ENCODE results near the gene NT5M.
A peak's percentile ranks its signal among the peaks of the same experiment; 100 is the strongest.

Gene NT5M

DNA sequence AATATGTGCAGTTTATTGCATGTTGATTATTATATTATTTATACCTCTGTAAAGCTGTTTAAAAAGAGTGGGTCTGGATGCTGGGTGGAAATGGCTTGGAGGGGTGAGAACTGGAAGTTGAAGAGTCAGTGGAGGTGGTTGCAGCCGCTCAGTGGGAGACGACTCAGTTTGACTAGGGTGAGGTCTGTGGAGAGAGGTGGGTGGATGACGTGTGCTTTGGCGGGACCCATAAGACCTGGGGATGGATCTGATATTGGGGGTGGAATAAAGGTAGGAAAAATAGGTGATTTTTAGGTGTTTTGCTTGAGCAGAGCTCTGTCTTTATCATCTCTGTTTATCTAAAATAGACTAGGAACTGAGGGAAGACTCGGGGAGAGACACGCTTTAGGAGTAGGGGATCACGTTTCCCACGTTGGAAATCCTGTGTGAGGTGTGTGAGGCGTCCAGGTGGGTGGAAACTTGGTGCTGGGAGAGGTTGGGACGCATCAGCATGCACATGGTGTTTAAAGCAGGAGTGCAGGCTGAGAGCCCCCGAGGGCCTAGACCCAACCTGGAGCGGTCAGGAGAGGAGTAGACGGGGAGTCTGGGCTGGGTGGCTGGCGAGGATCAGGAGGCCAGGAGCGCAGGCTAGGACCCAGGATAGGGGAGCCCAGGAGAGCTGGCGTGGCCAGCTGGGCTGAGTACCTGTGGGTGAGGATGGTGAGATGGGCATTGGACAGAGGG is 17.2 kb downstream of the NT5M start:
- no peaks in the 10 kb centered on the region for H3K36me3 Mint-ChIP-seq (ENCODE audit: low read depth)
- no peaks in the 10 kb centered on the region for H3K4me1 Mint-ChIP-seq
- H3K27ac Mint-ChIP-seq: no peak overlapping the region
- H3K9me3 Mint-ChIP-seq: no peaks in the 10 kb centered on the region
- DNase-seq: no peak
- no peak overlapping the region for H3K4me3 Mint-ChIP-seq
- no peak for ATAC-seq
- H3K27me3 Mint-ChIP-seq: no peaks in the 10 kb centered on the region

DNA sequence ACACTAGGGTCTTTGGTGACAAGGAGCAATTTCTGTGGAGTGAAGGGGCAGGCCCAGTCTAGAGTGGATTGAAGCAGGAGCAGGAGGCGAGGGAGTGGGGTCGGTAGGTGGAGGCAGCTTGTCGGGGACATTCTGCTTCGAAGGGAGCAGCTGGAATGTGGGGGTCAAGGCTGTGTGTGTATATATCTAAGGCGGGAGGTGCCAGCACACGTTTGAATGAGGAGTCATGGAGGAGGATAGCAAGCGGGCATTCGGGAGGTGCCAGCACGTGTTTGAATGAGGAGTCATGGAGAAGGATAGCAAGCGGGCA is 17.7 kb downstream of the NT5M start:
- ATAC-seq (no peak), DNase-seq (no peak)
- no peak overlapping the region for H3K27ac Mint-ChIP-seq
- H3K4me3 Mint-ChIP-seq: no peak overlapping the region
- H3K27me3 Mint-ChIP-seq: no peaks in the 10 kb centered on the region
- H3K36me3 Mint-ChIP-seq (ENCODE audit: low read depth): no peaks in the 10 kb centered on the region
- H3K9me3 Mint-ChIP-seq: no peaks in the 10 kb centered on the region
- H3K4me1 Mint-ChIP-seq: no peaks in the 10 kb centered on the region

DNA sequence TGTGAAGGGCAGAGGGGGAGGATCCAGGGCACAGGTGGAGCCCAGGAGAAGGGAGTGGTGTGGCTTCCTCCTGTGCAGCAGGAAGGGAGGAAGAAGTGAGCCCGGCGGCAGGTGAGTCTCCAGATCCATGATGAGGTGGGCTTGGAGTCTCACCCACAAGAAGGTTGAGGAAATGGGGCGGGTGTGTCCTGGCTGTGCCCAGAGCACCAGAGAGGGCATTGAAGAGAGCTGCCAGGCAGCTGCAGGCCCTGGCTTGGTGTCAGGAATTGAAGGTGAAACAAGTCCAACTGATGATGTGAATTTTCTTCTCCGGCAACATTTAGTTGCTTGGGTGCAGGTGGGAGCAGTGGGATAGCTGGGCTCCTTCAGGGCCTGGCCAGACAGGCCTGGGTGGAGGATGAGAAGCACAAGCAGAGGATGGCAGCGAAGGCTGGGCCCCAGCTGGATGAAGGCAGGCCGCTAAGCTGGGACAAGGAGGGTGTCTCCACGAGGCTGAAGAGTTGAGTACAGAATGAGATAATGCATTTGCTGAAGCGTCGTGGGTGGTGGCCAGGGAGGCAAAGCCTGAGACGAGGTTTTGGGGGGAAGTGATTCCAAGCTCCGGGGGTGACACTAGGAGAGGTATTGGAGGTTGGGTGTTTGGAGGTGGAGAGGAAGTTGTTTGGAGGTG is 18.3 kb downstream of the NT5M start:
- H3K27ac Mint-ChIP-seq: no peak overlapping the region
- no peaks in the 10 kb centered on the region for H3K9me3 Mint-ChIP-seq
- no peaks in the 10 kb centered on the region for H3K4me1 Mint-ChIP-seq
- no peak for DNase-seq
- no peaks in the 10 kb centered on the region for H3K27me3 Mint-ChIP-seq
- no peak overlapping the region for H3K4me3 Mint-ChIP-seq
- no peaks in the 10 kb centered on the region for H3K36me3 Mint-ChIP-seq (ENCODE audit: low read depth)
- no peak for ATAC-seq

DNA sequence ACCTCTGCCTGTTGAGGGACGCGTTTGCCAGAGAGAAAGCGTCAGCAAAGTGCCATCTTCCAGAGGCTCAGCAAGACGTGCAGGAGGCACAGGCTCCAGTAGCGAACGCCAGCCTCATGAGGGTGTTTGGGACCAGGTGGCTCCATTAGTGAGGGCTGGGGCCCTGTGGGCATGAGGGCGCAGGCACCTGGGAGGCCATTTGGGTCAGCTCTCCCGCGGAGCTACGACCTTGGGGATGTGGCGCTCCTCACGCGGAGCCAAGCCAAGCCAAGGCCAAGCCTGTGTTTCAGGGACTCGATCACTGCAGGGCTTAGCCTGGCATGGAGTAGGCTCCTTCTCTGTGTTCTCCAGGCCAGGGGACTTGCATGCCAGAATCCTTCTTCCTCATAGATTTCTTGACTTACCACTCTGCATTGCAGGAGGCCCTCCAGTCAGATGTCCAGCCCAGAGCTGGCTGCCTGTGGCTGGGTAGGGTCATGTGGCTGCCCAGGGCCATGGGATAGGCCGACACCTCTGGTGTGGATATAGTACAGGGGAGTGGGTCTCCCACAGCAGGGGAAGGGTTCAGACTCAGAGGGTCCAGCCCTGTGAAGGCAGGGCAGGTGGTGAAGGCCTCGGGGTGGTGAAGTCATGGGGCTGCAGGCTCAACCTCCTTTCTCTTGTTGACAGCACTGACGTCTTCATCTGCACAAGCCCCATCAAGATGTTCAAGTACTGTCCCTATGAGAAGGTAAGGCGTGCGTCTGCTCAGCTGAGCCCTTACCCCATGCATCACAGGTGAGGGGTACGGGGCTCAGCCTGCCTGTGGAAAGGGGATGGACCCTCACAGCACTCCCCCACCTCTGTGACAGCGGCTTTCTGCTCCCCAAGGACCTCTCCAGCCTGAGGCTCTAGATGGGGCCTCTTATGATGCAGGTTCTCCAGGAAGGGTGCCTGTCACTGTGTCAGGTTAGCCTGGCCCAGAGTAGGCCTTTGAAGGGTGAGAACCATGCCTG is 19.6 kb downstream of the NT5M start:
- no peaks in the 10 kb centered on the region for H3K27me3 Mint-ChIP-seq
- H3K9me3 Mint-ChIP-seq: no peaks in the 10 kb centered on the region
- no peak overlapping the region for H3K4me3 Mint-ChIP-seq
- no peak overlapping the region for H3K27ac Mint-ChIP-seq
- DNase-seq: no peak
- ATAC-seq: peak; percentile 33
- H3K4me1 Mint-ChIP-seq: no peaks in the 10 kb centered on the region
- no peaks in the 10 kb centered on the region for H3K36me3 Mint-ChIP-seq (ENCODE audit: low read depth)

DNA sequence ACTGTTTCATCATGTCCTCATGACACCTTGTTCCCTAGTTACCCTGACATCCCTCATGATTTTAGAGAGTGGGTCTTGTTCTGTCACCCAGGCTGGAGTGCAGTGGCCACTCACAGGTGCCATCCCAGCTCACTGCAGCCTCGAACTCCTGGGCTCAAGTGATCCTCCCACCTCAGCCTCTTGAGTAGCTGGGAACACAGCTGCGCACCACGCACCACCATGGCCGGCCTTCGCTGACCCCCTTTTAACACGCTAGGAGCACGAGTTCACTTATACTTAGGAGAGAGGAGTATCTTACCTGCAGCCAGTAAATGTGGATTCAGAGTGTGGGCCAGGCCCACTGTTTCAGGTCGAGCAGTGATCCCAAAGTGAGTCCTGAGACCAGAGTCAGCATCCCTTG is 21.4 kb downstream of the NT5M start:
- ATAC-seq (no peak), DNase-seq (no peak)

DNA sequence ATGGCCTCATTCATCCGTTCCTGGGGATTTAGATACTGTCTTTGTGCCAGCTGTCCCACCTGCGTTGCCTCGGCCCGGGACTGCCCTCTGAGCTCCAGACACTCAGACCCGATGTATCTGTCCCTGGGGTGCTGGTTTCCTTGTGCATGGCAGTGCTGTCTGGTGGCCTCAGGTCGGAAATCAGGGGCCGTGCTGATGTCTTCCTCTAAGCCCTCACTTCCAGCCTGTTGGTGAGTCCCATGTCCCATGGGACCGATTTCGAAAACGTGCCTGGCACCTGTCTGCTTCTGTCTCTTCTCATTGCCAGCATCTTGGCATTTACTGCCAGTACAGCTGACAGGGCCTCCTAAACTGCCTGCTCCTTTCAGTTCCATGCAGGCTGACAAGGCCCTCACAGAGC is 22.1 kb downstream of the NT5M start:
- ATAC-seq (no peak), DNase-seq (no peak)
- H3K27me3 Mint-ChIP-seq: no peaks in the 10 kb centered on the region
- H3K27ac Mint-ChIP-seq: no peak overlapping the region
- H3K4me3 Mint-ChIP-seq: no peak overlapping the region
- no peaks in the 10 kb centered on the region for H3K36me3 Mint-ChIP-seq (ENCODE audit: low read depth)
- no peaks in the 10 kb centered on the region for H3K9me3 Mint-ChIP-seq
- H3K4me1 Mint-ChIP-seq: no peaks in the 10 kb centered on the region

More for the DNA sequence above, 21.4 kb downstream of the NT5M start:
- Mint-ChIP-seq H3K36me3 (ENCODE audit: low read depth) (no peaks in the 10 kb centered on the region), H3K4me1 (no peaks in the 10 kb centered on the region), H3K9me3 (no peaks in the 10 kb centered on the region), H3K4me3 (no peak overlapping the region), H3K27me3 (no peaks in the 10 kb centered on the region), H3K27ac (no peak overlapping the region)

DNA sequence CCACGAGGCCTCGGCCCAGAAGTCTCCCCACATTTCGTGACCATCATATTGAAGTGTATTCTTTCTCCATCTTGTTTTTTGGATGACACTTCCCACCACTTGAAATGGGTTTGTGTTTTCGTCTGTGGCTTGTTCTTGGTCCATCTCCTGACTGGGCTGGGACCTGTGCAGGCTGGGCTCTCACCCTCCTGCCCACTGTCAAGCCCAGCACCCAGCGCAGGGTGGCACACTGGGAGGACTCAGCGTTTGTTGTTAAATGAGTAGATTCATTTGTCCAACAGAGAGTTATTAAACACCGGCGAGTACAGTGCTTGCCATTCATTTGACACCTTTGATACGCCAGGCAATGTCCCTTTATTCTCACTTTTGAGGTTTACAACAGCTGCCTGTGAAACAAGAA is 22.6 kb downstream of the NT5M start:
- ATAC-seq (no peak), DNase-seq (no peak)
- no peak overlapping the region for H3K4me3 Mint-ChIP-seq
- H3K27ac Mint-ChIP-seq: no peak overlapping the region
- H3K27me3 Mint-ChIP-seq: no peaks in the 10 kb centered on the region
- H3K9me3 Mint-ChIP-seq: no peaks in the 10 kb centered on the region
- H3K4me1 Mint-ChIP-seq: no peaks in the 10 kb centered on the region
- no peaks in the 10 kb centered on the region for H3K36me3 Mint-ChIP-seq (ENCODE audit: low read depth)

DNA sequence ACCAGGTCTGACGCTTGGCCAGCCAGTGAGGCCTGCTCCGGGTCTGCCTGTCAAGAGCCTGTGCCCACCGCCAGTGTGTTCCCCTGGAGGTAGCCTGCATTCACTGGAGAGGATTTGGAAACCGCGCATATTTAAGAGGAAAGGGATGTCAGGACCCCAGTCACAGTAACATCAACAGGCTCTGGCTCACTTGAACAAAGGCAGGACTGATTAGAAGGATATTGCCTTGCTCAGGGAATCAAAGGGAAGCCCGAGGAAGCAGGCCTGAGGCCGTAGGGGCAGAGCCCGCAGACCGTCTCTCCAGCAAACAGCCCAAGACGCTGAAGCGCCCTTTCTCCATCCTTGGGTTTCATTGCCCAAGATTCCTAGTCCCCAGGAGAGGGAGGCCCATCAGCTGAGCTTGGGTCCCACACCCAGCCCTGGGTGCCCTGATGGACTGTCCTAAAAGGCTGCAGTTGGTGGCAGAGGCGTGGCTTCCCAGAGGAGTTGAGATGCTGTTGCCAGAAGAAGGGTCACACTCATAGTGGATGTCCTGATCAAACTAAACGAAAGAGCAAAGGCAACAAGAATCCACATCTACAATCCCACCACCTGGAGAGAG is 23.2 kb downstream of the NT5M start:
- H3K9me3 Mint-ChIP-seq: no peaks in the 10 kb centered on the region
- no peak overlapping the region for H3K27ac Mint-ChIP-seq
- H3K27me3 Mint-ChIP-seq: no peaks in the 10 kb centered on the region
- H3K36me3 Mint-ChIP-seq (ENCODE audit: low read depth): no peaks in the 10 kb centered on the region
- DNase-seq: no peak
- no peak overlapping the region for H3K4me3 Mint-ChIP-seq
- no peak for ATAC-seq
- H3K4me1 Mint-ChIP-seq: no peaks in the 10 kb centered on the region

DNA sequence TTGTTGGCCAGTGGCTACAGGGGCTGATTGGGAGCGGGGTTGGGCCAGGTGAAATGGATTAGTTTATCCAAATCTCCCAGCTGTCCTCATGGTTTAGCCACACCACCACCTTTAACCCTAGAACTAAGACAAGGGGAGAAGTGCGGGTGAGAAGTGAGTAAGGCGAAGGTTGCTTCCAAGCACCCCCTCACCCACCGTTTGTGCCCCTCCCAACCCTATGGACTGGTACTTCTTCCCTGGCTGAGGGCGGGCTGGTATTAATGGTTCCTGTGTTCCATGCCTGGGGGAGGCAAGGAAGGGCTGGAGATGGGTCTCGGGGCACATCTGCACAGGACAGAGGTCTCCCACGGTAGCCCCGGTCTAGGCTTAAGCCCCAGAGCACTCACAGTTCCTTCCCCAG is 25.1 kb downstream of the NT5M start:
- Mint-ChIP-seq H3K36me3 (ENCODE audit: low read depth) (no peaks in the 10 kb centered on the region), H3K27me3 (no peaks in the 10 kb centered on the region), H3K4me1 (no peaks in the 10 kb centered on the region), H3K9me3 (no peaks in the 10 kb centered on the region), H3K4me3 (no peak overlapping the region), H3K27ac (no peak overlapping the region)
- no peak for ATAC-seq
- DNase-seq: no peak

DNA sequence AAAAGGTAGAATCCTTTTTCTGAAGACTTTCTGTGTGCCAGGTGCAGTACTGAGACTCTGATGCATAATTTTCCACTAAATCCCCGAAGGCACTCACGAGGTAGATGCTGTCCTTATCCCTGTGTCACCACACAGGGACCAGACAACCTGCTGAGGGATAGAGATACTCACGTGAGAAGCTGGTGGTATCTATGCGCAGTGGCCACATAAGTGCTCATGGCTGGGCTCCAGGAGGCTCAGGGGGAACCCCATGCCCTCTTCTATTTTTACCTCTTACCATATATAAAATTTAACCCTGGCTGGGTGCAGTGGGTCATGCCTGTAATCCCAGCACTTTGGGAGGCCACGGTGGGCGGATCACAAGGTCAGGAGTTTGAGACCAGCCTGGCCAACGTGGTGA is 38.3 kb downstream of the NT5M start:
- ATAC-seq (no peak), DNase-seq (no peak)
- no peaks in the 10 kb centered on the region for H3K9me3 Mint-ChIP-seq
- no peak overlapping the region for H3K27ac Mint-ChIP-seq
- H3K4me1 Mint-ChIP-seq: no peaks in the 10 kb centered on the region
- no peaks in the 10 kb centered on the region for H3K27me3 Mint-ChIP-seq
- H3K4me3 Mint-ChIP-seq: no peak overlapping the region
- no peaks in the 10 kb centered on the region for H3K36me3 Mint-ChIP-seq (ENCODE audit: low read depth)

DNA sequence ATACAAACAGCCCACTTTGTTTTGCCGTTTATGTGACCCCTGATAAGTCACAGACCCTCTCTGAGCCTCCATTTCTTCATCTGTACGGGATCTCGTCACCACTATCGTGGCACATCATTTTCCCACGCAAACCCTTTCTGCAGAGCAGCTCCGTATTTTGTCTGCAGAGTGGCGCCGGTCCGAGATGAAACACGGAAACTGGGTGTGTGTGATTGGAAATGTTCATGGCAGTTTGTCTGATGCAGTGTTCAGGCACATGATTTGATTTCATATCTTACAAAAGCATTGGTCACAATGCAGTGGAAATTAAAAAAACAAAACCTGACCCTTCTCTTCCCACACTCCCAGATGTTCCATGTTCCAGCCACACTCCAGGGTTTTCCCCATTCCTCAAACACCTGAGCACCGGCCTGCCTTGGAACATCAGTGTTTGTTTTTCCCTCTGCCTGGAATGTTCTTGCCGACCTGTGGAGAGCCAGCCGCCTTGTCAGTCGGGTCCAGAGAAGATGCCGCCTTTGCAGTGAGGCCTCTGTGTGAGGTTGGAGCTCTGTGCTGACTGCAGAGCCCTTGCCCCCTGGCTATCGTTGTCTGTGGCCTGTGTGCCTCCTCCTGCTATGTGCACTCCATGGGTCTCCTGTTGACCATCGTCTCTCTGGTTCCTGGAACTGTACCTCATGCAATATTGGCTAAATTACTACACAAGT is 39.2 kb downstream of the NT5M start:
- Mint-ChIP-seq H3K4me3 (no peak overlapping the region), H3K9me3 (no peaks in the 10 kb centered on the region), H3K27ac (no peak overlapping the region), H3K36me3 (ENCODE audit: low read depth) (no peaks in the 10 kb centered on the region), H3K4me1 (no peaks in the 10 kb centered on the region), H3K27me3 (no peaks in the 10 kb centered on the region)
- no peak for ATAC-seq
- no peak for DNase-seq

DNA sequence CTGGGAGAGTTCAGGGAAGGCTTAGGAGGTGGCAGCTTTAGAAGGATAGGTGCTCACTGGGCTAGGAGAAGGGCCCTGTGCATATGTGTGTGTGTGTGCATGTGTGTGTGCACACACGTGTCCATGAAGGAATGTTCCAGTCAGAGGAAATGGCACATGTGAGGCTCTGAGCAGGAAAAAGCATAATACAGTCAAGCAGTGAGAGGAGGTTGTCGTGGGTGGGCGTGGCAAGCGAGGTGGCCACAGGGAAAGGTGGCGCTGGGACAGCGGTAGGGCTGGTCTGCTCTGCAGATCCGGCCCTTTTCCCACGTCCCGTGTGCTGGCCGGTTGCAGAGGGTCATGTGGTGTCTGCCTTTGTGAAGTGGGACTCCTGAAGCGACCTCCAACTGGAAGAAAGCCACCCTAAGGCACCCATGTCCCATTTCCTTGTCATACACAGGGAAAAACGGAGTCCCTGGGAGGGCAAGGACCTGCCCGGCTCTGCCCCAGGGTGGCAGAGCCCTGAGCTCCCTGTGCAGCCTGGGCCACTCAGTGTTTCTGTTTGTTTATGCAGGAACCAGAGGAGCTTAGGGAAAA is 40.1 kb downstream of the NT5M start:
- ATAC-seq (no peak), DNase-seq (no peak)
- no peaks in the 10 kb centered on the region for H3K27me3 Mint-ChIP-seq
- H3K4me1 Mint-ChIP-seq: no peaks in the 10 kb centered on the region
- no peaks in the 10 kb centered on the region for H3K36me3 Mint-ChIP-seq (ENCODE audit: low read depth)
- H3K27ac Mint-ChIP-seq: no peak overlapping the region
- no peaks in the 10 kb centered on the region for H3K9me3 Mint-ChIP-seq
- no peak overlapping the region for H3K4me3 Mint-ChIP-seq

DNA sequence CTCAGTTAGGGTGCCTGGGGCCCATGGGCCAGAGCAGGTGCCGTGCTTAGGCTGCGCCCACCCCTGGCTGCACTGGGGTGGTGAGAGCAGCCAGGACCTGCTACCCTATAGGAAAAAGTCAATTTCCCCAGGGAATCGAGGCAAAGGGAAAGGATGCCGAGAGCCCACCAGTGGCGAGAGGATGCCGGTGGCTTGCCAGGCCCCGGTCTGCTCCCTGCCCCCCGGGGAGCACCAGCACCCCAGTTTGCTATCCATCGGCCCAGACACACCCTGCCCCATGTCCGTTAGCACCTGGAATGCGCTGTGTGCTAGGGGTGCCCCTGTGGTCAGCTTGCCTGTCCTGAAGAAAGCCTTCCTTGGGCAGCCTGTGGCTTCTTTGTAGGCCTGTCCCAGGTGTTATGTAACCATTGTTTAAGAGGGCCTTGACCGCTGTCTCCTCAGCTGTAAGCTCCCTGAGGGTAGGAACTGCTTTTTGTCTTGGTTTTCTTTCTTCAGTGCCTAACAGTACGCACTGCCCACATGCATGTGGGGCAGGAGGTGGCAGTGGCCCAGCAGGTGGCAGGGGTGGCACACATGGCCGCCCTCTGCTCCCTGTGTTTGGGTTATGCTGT is 40.8 kb downstream of the NT5M start:
- no peak for DNase-seq

More for the DNA sequence above, 40.8 kb downstream of the NT5M start:
- no peak overlapping the region for H3K27ac Mint-ChIP-seq
- H3K27me3 Mint-ChIP-seq: no peaks in the 10 kb centered on the region
- no peaks in the 10 kb centered on the region for H3K9me3 Mint-ChIP-seq
- H3K4me1 Mint-ChIP-seq: no peaks in the 10 kb centered on the region
- no peak for ATAC-seq
- no peak overlapping the region for H3K4me3 Mint-ChIP-seq
- H3K36me3 Mint-ChIP-seq (ENCODE audit: low read depth): no peaks in the 10 kb centered on the region

Data from activated naive CD8-positive, alpha-beta T cell treated with anti-CD3 and anti-CD28 coated beads, Interleukin-2, amount 50 U/mL, for 24 hours (primary cell).